G401 (cell line): ENCODE data around the gene HOXC13. TPM values are rescaled to one million over a fixed set of nuclear protein-coding genes. Genes with fewer than 3 reads are reported as not detected.

Experiments used
- DNase-seq: peaks from one replicate; pipeline ENCODE4 v3.0.0-alpha.2; 2015; ENCODE audit warnings: low spot score
- in situ Hi-C: cut with HindIII; loops from 2 replicates; pipeline ENCODE4 v1.10.0; 2016; ENCODE audit warnings: low sequenced_read_pairs, mixed read lengths
- total RNA-seq: library from RNA; depleted of rRNA; stranded (reverse); fragments of >200 nt; shearing (Covaris generic); gene quantifications from 2 replicates; pipeline ENCODE4 v1.2.3, GENCODE V29; 2014

The HOXC13 gene
- total RNA-seq, 1 experiment from 2014 or later = 13.2 TPM

- in situ Hi-C loops = no loop called here
Measured at GRCh38 chr12:53977596-53978445, 39.2 kb downstream of the HOXC13 start.

GRCh38 chr12:53978477-53979356 lies 40.1 kb downstream of the HOXC13 start:
- in situ Hi-C loops = no loop called here
- no peak for DNase-seq

More at GRCh38 chr12:53977596-53978445, 39.2 kb downstream of the HOXC13 start:
- DNase-seq = no peak

- DNase-seq = no peak
- in situ Hi-C loops = no loop called here
Measured at GRCh38 chr12:53980104-53980801, 41.6 kb downstream of the HOXC13 start.

- DNase-seq = no peak
- in situ Hi-C loops = no loop called here
Measured at GRCh38 chr12:53980802-53981496, 42.3 kb downstream of the HOXC13 start.

- peak; percentile 41 for DNase-seq
- in situ Hi-C loops = no loop called here
Measured at GRCh38 chr12:53981634-53982565, 43.3 kb downstream of the HOXC13 start.

GRCh38 chr12:53982648-53983567 lies 44.3 kb downstream of the HOXC13 start:
- DNase-seq = no peak
- in situ Hi-C loops = no loop called here

- DNase-seq = no peak
- in situ Hi-C loops = no loop called here
Measured at GRCh38 chr12:53983568-53983949, 44.9 kb downstream of the HOXC13 start.

GRCh38 chr12:53983950-53984572 lies 45.4 kb downstream of the HOXC13 start:
- DNase-seq = no peak
- in situ Hi-C loops = no loop called here

- in situ Hi-C loops = no loop called here
- DNase-seq = peak; percentile 69
Measured at GRCh38 chr12:53984901-53985691, 46.5 kb downstream of the HOXC13 start, which contains the start of gene HOXC10. HOXC10 (plus strand) TSS chr12:53985146; CDS start chr12:53985260, 114 bp downstream.

GRCh38 chr12:53985692-53985993 lies 47.0 kb downstream of the HOXC13 start:
- no peak for DNase-seq
- in situ Hi-C loops = no loop called here

GRCh38 chr12:53985994-53986685 lies 47.5 kb downstream of the HOXC13 start:
- DNase-seq = no peak
- in situ Hi-C loops = no loop called here

GRCh38 chr12:53986686-53987483 lies 48.3 kb downstream of the HOXC13 start:
- in situ Hi-C loops = no loop called here
- no peak for DNase-seq

GRCh38 chr12:53987787-53988230 lies 49.2 kb downstream of the HOXC13 start:
- in situ Hi-C loops = no loop called here
- no peak for DNase-seq

GRCh38 chr12:53988541-53989226 lies 50.1 kb downstream of the HOXC13 start:
- no peak for DNase-seq
- in situ Hi-C loops = no loop called here
